Panc1 (cell line): Measurements from ENCODE around the gene OR4C13.
"Not testable (repeated sequence)": the region's sequence is repeated elsewhere in the genome, so short reads cannot be mapped to it uniquely, and the experiment has no call there.

Source experiments
- CTCF ChIP-seq: fragments of 450-650 bp; IDR thresholded peaks from 2 replicates; pipeline ENCODE4 v1.5.1; 2017; ENCODE audit warnings: mild to moderate bottlenecking
- TCF7L2 ChIP-seq: IDR thresholded peaks from 2 replicates; pipeline ENCODE4 v1.6.1; 2011; ENCODE audit warnings: mild to moderate bottlenecking, low read depth, low read length, inconsistent platforms

DNA sequence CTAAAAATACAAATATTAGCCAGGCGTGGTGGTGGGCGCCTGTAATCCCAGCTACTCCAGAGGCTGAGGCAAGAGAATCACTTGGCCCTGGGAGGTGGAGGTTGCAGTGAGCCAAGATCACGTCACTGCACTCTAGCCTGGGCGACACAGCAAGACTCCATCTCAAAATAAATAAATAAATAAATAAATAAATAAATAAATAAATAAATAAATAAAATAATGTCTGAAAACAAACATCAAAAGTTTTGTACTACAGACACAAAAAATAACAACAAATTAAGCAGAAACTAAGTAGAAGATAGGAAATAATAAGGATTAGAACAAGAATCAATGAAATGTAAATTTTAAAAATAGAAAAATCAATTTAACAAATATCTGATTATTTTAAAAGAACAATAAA lies 21.2 kb downstream of the OR4C13 start:
- not testable (repeated sequence) for TF ChIP-seq CTCF, TCF7L2
